GM23338 (cell line): Measurements from ENCODE around the gene IQCC. TPM values are rescaled to one million over a fixed set of nuclear protein-coding genes. Genes with fewer than 3 reads are reported as not detected.

Source experiments
- ATAC-seq: fragments of 200-7000 bp; cut with Tn5 transposase; 3 replicates; pipeline ENCODE4 v1.9.1; 2020
- DNase-seq: peaks from one replicate; pipeline ENCODE4 v3.0.0-alpha.2; 2015; ENCODE audit warnings: low spot score
- H2AFZ ChIP-seq: fragments of 200-600 bp; sonication (generic); 2 replicates; pipeline ENCODE4 v1.8.0; 2016; ENCODE audit warnings: antibody characterized with exemption, mild to moderate bottlenecking, moderate library complexity
- H3F3A ChIP-seq: fragments of 200-600 bp; sonication (generic); replicated peaks from 2 replicates; pipeline ENCODE4 v1.8.0; 2017; ENCODE audit warnings: antibody characterized with exemption, mixed run types, low read depth
- H3K27ac ChIP-seq: fragments of 200-600 bp; sonication (generic); 2 replicates; pipeline ENCODE4 v1.6.1; 2016; ENCODE audit warnings: low read depth
- H3K27me3 ChIP-seq: fragments of 200-600 bp; sonication (generic); 2 replicates; pipeline ENCODE4 v1.8.0; 2016; ENCODE audit warnings: mild to moderate bottlenecking, mixed run types, moderate library complexity; ENCODE audit not compliant: insufficient read depth
- H3K36me3 ChIP-seq: fragments of 200-600 bp; sonication (generic); 2 replicates; pipeline ENCODE4 v1.8.0; 2016; ENCODE audit warnings: mild to moderate bottlenecking; ENCODE audit not compliant: insufficient read depth
- H3K4me1 ChIP-seq: fragments of 200-600 bp; sonication (generic); 2 replicates; pipeline ENCODE4 v1.8.0; 2016; ENCODE audit warnings: mild to moderate bottlenecking, moderate library complexity; ENCODE audit not compliant: insufficient read depth
- H3K4me2 ChIP-seq: fragments of 200-600 bp; sonication (generic); 2 replicates; pipeline ENCODE4 v1.7.1; 2017; ENCODE audit warnings: mixed run types
- H3K4me3 ChIP-seq: fragments of 200-600 bp; sonication (generic); 2 replicates; pipeline ENCODE4 v1.6.1; 2016; ENCODE audit warnings: mixed run types
- H3K79me2 ChIP-seq: fragments of 200-600 bp; sonication (generic); replicated peaks from 2 replicates; pipeline ENCODE4 v1.8.0; 2017; ENCODE audit warnings: mild to moderate bottlenecking; ENCODE audit not compliant: insufficient read depth
- H3K9me2 ChIP-seq: fragments of 200-600 bp; sonication (generic); 2 replicates; pipeline ENCODE4 v1.8.0; 2017; ENCODE audit not compliant: insufficient read depth
- H4K20me1 ChIP-seq: fragments of 200-600 bp; sonication (generic); replicated peaks from 2 replicates; pipeline ENCODE4 v1.8.0; 2017; ENCODE audit warnings: mild to moderate bottlenecking; ENCODE audit not compliant: insufficient read depth
- H3K27ac Mint-ChIP-seq: 2 replicates; pipeline ENCODE4 v1.8.0; 2020; ENCODE audit warnings: inconsistent platforms, mild to moderate bottlenecking, moderate library complexity, mixed read lengths
- H3K27me3 Mint-ChIP-seq: 3 replicates; pipeline ENCODE4 v1.8.0; 2022; ENCODE audit warnings: low read depth, mild to moderate bottlenecking, moderate library complexity, mixed read lengths, inconsistent platforms; ENCODE audit not compliant: insufficient read depth, poor library complexity
- H3K36me3 Mint-ChIP-seq: 3 replicates; pipeline ENCODE4 v1.8.0; 2021; ENCODE audit warnings: low read depth, mild to moderate bottlenecking, inconsistent platforms, moderate library complexity, mixed read lengths
- H3K4me1 Mint-ChIP-seq: 3 replicates; pipeline ENCODE4 v1.8.0; 2020; ENCODE audit warnings: mild to moderate bottlenecking, inconsistent platforms, mixed read lengths
- H3K4me3 Mint-ChIP-seq: 3 replicates; pipeline ENCODE4 v1.8.0; 2021; ENCODE audit warnings: moderate library complexity, mild to moderate bottlenecking, inconsistent platforms, mixed read lengths
- H3K9me3 Mint-ChIP-seq: 3 replicates; pipeline ENCODE4 v1.8.0; 2020; ENCODE audit warnings: moderate library complexity, mild to moderate bottlenecking, inconsistent platforms, mixed read lengths
- CREB1 ChIP-seq: fragments of 250-450 bp; sonication (Bioruptor Pico); IDR thresholded peaks from 2 replicates; pipeline ENCODE4 v1.5.0; 2020; ENCODE audit warnings: low read depth, mild to moderate bottlenecking, moderate library complexity
- JUNB ChIP-seq: IDR thresholded peaks from one replicate; pipeline ENCODE4 v1.6.1; 2016; ENCODE audit warnings: antibody characterized with exemption; ENCODE audit not compliant: unreplicated experiment
- NANOG ChIP-seq: IDR thresholded peaks from 2 replicates; pipeline ENCODE4 v1.6.1; 2016; ENCODE audit warnings: antibody characterized with exemption, borderline replicate concordance
- POLR2AphosphoS5 ChIP-seq: IDR thresholded peaks from 2 replicates; pipeline ENCODE4 v1.6.1; 2016; ENCODE audit warnings: antibody characterized with exemption, low read depth
- STAT1 ChIP-seq: IDR thresholded peaks from one replicate; pipeline ENCODE4 v1.6.1; 2016; ENCODE audit warnings: antibody characterized with exemption; ENCODE audit not compliant: unreplicated experiment
- ZNF114 ChIP-seq: fragments of 250-450 bp; sonication (Bioruptor Pico); IDR thresholded peaks from 2 replicates; pipeline ENCODE4 v1.5.0; 2020; ENCODE audit warnings: mild to moderate bottlenecking, moderate library complexity
- ZNF331 ChIP-seq: fragments of 250-450 bp; sonication (Bioruptor Pico); IDR thresholded peaks from 2 replicates; pipeline ENCODE4 v1.5.0; 2020; ENCODE audit warnings: low read depth, mild to moderate bottlenecking, moderate library complexity
- long read RNA-seq: library from polyadenylated mRNA; unstranded; transcript quantifications from one replicate; pipeline ENCODE4 v2.0.0, GENCODE V29; 2020; ENCODE audit not compliant: unreplicated experiment
- polyA plus RNA-seq: library from polyadenylated mRNA; unstranded; fragments of >200 nt; fragmentation: Nextera tagmentation; extraction: Ambion mirVana; gene quantifications from 2 replicates; pipeline ENCODE4 v1.2.1, GENCODE V29; 2016
- total RNA-seq: library from RNA; depleted of rRNA; stranded (reverse); fragments of >200 nt; shearing (Covaris generic); gene quantifications from 2 replicates; pipeline ENCODE4 v1.2.3, GENCODE V29; 2014; rRNA removed
- TF ChIP-seq, protein P1 (sequence below), 2 experiments: fragments of 200-600 bp in 1 of 2; sonication (generic) in 1 of 2; conservative IDR thresholded peaks; 2 replicates each; pipeline versions ENCODE4 v1.5.1 to v1.6.1; 2016 to 2017; ENCODE audit warnings: antibody characterized with exemption in 2 of 2, low read depth in 2 of 2, mild to moderate bottlenecking in 2 of 2, moderate library complexity in 1 of 2
- TF ChIP-seq, protein P2 (sequence below): fragments of 250-450 bp; sonication (Bioruptor Pico); IDR thresholded peaks from 2 replicates; pipeline ENCODE4 v1.5.0; 2020; ENCODE audit warnings: mild to moderate bottlenecking, moderate library complexity
- TF ChIP-seq, protein P3 (sequence below): IDR thresholded peaks from 2 replicates; pipeline ENCODE4 v1.6.1; 2016; ENCODE audit warnings: antibody characterized with exemption

Gene IQCC
- total RNA-seq (3.5 and 3.8 TPM in 2 replicates), polyA plus RNA-seq (1.7 and 2.5 TPM in 2 replicates)
- long read RNA-seq, partial matches to known transcripts = 1 of 3 reads
- long read RNA-seq, other reads (novel, unspliced or antisense) = 0 of 3 reads

DNA sequence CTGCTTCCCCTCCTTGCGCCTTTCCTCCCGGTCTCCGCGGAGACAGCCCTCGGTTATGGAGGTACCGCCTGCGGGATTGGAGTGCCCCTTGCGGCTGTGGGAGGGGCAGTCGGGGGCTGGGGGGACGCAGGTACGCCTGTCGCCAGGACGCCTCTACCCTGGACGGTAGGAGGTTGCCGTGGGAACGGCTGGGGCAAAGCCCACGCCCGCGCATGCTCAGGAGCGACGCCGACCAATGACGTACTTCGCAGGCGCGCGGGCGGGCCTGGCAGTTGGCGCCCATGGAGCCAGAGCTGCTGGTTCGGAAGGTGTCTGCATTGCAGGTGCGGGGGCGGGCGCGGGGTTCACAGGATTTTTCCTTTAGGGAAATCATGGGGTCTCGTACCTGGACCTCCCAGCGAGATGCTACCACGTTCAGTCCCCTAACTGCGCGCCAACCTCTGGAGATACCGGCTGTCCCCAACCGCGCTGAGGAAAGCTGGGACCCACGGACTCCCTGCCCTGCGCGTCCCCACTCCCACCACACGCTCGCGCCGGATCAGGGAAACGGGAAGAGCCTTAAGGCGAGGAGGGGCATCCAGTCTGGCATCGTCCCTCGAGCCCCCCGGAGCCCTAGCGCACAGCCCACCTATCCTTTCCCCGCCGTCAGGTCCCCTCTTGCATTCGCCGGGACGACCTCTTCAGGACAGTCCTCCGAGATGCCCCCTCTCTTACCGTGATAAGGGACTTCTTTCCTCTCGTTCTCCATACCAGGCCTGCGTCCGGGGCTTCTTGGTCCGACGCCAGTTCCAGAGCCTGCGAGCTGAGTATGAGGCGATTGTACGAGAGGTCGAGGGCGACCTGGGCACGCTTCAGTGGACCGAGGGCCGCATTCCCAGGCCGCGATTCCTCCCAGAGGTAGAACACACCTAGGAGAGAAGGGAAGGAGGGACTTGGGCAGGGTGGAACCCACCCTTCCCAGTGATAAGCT is at the start of gene IQCC:
TSS of gene IQCC (plus strand) at position 271 of the 970 bp plus-strand sequence. CDS start at position 282, 11 bp downstream.
- H3K4me1 ChIP-seq = peaks cover 15% of the 10 kb centered on the region; the same call in 1 of the 2 replicates
- H3K79me2 ChIP-seq = no peaks in the 10 kb centered on the region
- peak within 1 kb of the TSS; percentile 84 for H3K27ac Mint-ChIP-seq
- ATAC-seq (peak; percentile 74), DNase-seq (peak; percentile 97)
- H3K36me3 ChIP-seq = no peaks in the 10 kb centered on the region
- peak within 1 kb of the TSS; percentile 89 for H3K4me3 ChIP-seq
- H3K27me3 Mint-ChIP-seq = peaks cover 42% of the 10 kb centered on the region
- H2AFZ ChIP-seq = peak within 1 kb of the TSS; percentile 99
- H3K4me3 Mint-ChIP-seq = peak within 1 kb of the TSS; percentile 96
- H3K9me2 ChIP-seq = no peaks in the 10 kb centered on the region
- H3F3A ChIP-seq = peaks cover 17% of the 10 kb centered on the region; the same call in 1 of the 2 replicates
- H3K27ac ChIP-seq = no peak within 1 kb of the TSS
- peaks cover 14% of the 10 kb centered on the region; the same call in 2 of the 3 replicates for H3K36me3 Mint-ChIP-seq
- peaks cover 2% of the 10 kb centered on the region; the same call in 1 of the 3 replicates for H3K9me3 Mint-ChIP-seq
- H3K27me3 ChIP-seq = peaks cover 28% of the 10 kb centered on the region
- peak within 1 kb of the TSS; percentile 99 for H3K4me2 ChIP-seq
- peaks cover 17% of the 10 kb centered on the region for H3K4me1 Mint-ChIP-seq
- TF ChIP-seq POLR2AphosphoS5 = peak; percentile 89
- TF ChIP-seq JUNB = no peak
- no peak for TF ChIP-seq ZNF114 (CRISPR knock-in tag)
- TF ChIP-seq, protein P1, sequence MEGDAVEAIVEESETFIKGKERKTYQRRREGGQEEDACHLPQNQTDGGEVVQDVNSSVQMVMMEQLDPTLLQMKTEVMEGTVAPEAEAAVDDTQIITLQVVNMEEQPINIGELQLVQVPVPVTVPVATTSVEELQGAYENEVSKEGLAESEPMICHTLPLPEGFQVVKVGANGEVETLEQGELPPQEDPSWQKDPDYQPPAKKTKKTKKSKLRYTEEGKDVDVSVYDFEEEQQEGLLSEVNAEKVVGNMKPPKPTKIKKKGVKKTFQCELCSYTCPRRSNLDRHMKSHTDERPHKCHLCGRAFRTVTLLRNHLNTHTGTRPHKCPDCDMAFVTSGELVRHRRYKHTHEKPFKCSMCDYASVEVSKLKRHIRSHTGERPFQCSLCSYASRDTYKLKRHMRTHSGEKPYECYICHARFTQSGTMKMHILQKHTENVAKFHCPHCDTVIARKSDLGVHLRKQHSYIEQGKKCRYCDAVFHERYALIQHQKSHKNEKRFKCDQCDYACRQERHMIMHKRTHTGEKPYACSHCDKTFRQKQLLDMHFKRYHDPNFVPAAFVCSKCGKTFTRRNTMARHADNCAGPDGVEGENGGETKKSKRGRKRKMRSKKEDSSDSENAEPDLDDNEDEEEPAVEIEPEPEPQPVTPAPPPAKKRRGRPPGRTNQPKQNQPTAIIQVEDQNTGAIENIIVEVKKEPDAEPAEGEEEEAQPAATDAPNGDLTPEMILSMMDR (conservative IDR thresholded peaks at IDR 0.05; ENCODE audit: low read depth in 2 of 2) = peak; percentile 39 to 61
- TF ChIP-seq CREB1 = peak; percentile 95
- H4K20me1 ChIP-seq = no peaks in the 10 kb centered on the region

DNA sequence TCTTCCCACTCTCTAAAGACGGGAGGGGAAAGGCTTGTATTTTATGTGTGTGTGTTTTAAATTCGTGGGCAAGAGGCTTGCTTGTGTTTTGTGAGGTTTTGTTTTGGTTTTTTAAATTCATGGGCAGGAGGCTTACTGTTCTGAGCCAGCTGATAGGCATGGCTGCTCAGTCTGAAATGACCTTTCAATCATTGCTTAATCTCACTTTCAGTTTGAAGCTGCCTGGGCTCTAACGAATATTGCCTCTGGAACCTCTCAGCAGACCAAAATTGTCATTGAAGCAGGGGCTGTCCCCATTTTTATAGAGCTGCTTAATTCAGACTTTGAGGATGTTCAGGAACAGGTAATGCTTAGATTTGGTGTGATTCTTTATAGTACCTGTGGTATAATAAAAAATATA is 46.3 kb upstream of the IQCC start:
- no peaks in the 10 kb centered on the region; the same call in 1 of the 2 replicates for H3K4me1 ChIP-seq
- Mint-ChIP-seq H3K27ac (no peak overlapping the region), H3K27me3 (peaks cover 2% of the 10 kb centered on the region), H3K4me3 (no peak overlapping the region), H3K4me1 (peaks cover 3% of the 10 kb centered on the region; the same call in 1 of the 3 replicates), H3K9me3 (no peaks in the 10 kb centered on the region), H3K36me3 (peaks cover 56% of the 10 kb centered on the region)
- ATAC-seq (no peak), DNase-seq (no peak)
- peaks cover 20% of the 10 kb centered on the region for H4K20me1 ChIP-seq
- H3K4me3 ChIP-seq = no peak overlapping the region
- 0 out of 2 replicates have a peak, but pooled peaks cover 4% of the 10 kb centered on the region for H3K79me2 ChIP-seq
- H3K36me3 ChIP-seq = peaks cover 59% of the 10 kb centered on the region
- no peaks in the 10 kb centered on the region for H3K9me2 ChIP-seq
- H3K27me3 ChIP-seq = no peaks in the 10 kb centered on the region
- peaks cover 9% of the 10 kb centered on the region for H3F3A ChIP-seq
- no peak overlapping the region for H2AFZ ChIP-seq
- no peak overlapping the region for H3K4me2 ChIP-seq
- TF ChIP-seq ZNF331 (CRISPR knock-in tag) (no peak), STAT1 (no peak), NANOG (no peak)
- TF ChIP-seq, protein P2, sequence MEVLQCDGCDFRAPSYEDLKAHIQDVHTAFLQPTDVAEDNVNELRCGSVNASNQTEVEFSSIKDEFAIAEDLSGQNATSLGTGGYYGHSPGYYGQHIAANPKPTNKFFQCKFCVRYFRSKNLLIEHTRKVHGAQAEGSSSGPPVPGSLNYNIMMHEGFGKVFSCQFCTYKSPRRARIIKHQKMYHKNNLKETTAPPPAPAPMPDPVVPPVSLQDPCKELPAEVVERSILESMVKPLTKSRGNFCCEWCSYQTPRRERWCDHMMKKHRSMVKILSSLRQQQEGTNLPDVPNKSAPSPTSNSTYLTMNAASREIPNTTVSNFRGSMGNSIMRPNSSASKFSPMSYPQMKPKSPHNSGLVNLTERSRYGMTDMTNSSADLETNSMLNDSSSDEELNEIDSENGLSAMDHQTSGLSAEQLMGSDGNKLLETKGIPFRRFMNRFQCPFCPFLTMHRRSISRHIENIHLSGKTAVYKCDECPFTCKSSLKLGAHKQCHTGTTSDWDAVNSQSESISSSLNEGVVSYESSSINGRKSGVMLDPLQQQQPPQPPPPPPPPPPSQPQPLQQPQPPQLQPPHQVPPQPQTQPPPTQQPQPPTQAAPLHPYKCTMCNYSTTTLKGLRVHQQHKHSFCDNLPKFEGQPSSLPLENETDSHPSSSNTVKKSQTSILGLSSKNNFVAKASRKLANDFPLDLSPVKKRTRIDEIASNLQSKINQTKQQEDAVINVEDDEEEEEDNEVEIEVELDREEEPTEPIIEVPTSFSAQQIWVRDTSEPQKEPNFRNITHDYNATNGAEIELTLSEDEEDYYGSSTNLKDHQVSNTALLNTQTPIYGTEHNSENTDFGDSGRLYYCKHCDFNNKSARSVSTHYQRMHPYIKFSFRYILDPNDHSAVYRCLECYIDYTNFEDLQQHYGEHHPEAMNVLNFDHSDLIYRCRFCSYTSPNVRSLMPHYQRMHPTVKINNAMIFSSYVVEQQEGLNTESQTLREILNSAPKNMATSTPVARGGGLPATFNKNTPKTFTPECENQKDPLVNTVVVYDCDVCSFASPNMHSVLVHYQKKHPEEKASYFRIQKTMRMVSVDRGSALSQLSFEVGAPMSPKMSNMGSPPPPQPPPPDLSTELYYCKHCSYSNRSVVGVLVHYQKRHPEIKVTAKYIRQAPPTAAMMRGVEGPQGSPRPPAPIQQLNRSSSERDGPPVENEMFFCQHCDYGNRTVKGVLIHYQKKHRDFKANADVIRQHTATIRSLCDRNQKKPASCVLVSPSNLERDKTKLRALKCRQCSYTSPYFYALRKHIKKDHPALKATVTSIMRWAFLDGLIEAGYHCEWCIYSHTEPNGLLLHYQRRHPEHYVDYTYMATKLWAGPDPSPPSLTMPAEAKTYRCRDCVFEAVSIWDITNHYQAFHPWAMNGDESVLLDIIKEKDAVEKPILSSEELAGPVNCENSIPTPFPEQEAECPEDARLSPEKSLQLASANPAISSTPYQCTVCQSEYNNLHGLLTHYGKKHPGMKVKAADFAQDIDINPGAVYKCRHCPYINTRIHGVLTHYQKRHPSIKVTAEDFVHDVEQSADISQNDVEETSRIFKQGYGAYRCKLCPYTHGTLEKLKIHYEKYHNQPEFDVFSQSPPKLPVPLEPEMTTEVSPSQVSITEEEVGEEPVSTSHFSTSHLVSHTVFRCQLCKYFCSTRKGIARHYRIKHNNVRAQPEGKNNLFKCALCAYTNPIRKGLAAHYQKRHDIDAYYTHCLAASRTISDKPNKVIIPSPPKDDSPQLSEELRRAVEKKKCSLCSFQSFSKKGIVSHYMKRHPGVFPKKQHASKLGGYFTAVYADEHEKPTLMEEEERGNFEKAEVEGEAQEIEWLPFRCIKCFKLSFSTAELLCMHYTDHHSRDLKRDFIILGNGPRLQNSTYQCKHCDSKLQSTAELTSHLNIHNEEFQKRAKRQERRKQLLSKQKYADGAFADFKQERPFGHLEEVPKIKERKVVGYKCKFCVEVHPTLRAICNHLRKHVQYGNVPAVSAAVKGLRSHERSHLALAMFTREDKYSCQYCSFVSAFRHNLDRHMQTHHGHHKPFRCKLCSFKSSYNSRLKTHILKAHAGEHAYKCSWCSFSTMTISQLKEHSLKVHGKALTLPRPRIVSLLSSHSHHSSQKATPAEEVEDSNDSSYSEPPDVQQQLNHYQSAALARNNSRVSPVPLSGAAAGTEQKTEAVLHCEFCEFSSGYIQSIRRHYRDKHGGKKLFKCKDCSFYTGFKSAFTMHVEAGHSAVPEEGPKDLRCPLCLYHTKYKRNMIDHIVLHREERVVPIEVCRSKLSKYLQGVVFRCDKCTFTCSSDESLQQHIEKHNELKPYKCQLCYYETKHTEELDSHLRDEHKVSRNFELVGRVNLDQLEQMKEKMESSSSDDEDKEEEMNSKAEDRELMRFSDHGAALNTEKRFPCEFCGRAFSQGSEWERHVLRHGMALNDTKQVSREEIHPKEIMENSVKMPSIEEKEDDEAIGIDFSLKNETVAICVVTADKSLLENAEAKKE (CRISPR knock-in tag) = no peak
- TF ChIP-seq, protein P3, sequence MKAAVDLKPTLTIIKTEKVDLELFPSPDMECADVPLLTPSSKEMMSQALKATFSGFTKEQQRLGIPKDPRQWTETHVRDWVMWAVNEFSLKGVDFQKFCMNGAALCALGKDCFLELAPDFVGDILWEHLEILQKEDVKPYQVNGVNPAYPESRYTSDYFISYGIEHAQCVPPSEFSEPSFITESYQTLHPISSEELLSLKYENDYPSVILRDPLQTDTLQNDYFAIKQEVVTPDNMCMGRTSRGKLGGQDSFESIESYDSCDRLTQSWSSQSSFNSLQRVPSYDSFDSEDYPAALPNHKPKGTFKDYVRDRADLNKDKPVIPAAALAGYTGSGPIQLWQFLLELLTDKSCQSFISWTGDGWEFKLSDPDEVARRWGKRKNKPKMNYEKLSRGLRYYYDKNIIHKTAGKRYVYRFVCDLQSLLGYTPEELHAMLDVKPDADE = no peak
- H3K27ac ChIP-seq = no peak overlapping the region
